ENCODE data around the gene AP5Z1.

Gene AP5Z1

GRCh38 chr7:4760952-4761351 is 14.5 kb upstream of the AP5Z1 start:
- no peaks in the 10 kb centered on the region for H3K27me3 ChIP-seq (ENCODE audit: control insufficient read depth in 1 of 2, insufficient read depth in 2 of 2, low read length in 2 of 2)
- H3K9ac ChIP-seq (ENCODE audit: low read length), result no peak overlapping the region
- no peaks in the 10 kb centered on the region for H3K9me3 ChIP-seq (ENCODE audit: low read length)
- peaks cover 22% of the 10 kb centered on the region for H3K4me1 ChIP-seq (ENCODE audit: insufficient read depth, low read length)
- H3K4me3 ChIP-seq (ENCODE audit: low read depth in 1 of 2, low read length in 2 of 2), result no peak overlapping the region
- H3K36me3 ChIP-seq (ENCODE audit: insufficient read depth, low read length), result peaks cover 68% of the 10 kb centered on the region
- no peak overlapping the region for H3K27ac ChIP-seq (ENCODE audit: low read depth, low read length)

GRCh38 chr7:4762121-4763055 is 13.0 kb upstream of the AP5Z1 start:
- Histone ChIP-seq H3K4me1 (ENCODE audit: insufficient read depth, low read length) (peaks cover 29% of the 10 kb centered on the region), H3K9me3 (ENCODE audit: low read length) (no peaks in the 10 kb centered on the region), H3K9ac (ENCODE audit: low read length) (no peak overlapping the region), H3K27ac (ENCODE audit: low read depth, low read length) (no peak overlapping the region), H3K4me3 (ENCODE audit: low read depth in 1 of 2, low read length in 2 of 2) (no peak overlapping the region), H3K27me3 (ENCODE audit: control insufficient read depth in 1 of 2, insufficient read depth in 2 of 2, low read length in 2 of 2) (no peaks in the 10 kb centered on the region), H3K36me3 (ENCODE audit: insufficient read depth, low read length) (peaks cover 57% of the 10 kb centered on the region)

- peaks cover 49% of the 10 kb centered on the region for H3K36me3 ChIP-seq (ENCODE audit: insufficient read depth, low read length)
Measured at GRCh38 chr7:4763091-4763793, 12.2 kb upstream of the AP5Z1 start.

GRCh38 chr7:4763794-4764185 is 11.6 kb upstream of the AP5Z1 start:
- Histone ChIP-seq H3K9me3 (ENCODE audit: low read length) (no peaks in the 10 kb centered on the region), H3K4me3 (ENCODE audit: low read depth in 1 of 2, low read length in 2 of 2) (no peak overlapping the region), H3K4me1 (ENCODE audit: insufficient read depth, low read length) (peaks cover 29% of the 10 kb centered on the region), H3K9ac (ENCODE audit: low read length) (no peak overlapping the region), H3K27ac (ENCODE audit: low read depth, low read length) (peak overlapping the region; percentile 97), H3K27me3 (ENCODE audit: control insufficient read depth in 1 of 2, insufficient read depth in 2 of 2, low read length in 2 of 2) (no peaks in the 10 kb centered on the region), H3K36me3 (ENCODE audit: insufficient read depth, low read length) (peaks cover 44% of the 10 kb centered on the region)

More at GRCh38 chr7:4763091-4763793, 12.2 kb upstream of the AP5Z1 start:
- H3K27me3 ChIP-seq (ENCODE audit: control insufficient read depth in 1 of 2, insufficient read depth in 2 of 2, low read length in 2 of 2), result no peaks in the 10 kb centered on the region
- H3K4me1 ChIP-seq (ENCODE audit: insufficient read depth, low read length), result peaks cover 29% of the 10 kb centered on the region
- no peaks in the 10 kb centered on the region for H3K9me3 ChIP-seq (ENCODE audit: low read length)
- no peak overlapping the region for H3K4me3 ChIP-seq (ENCODE audit: low read depth in 1 of 2, low read length in 2 of 2)
- H3K27ac ChIP-seq (ENCODE audit: low read depth, low read length), result no peak overlapping the region
- H3K9ac ChIP-seq (ENCODE audit: low read length), result no peak overlapping the region

GRCh38 chr7:4764402-4765007 is 10.9 kb upstream of the AP5Z1 start:
- H3K36me3 ChIP-seq (ENCODE audit: insufficient read depth, low read length), result peaks cover 41% of the 10 kb centered on the region

GRCh38 chr7:4765776-4766490 is 9.5 kb upstream of the AP5Z1 start:
- H3K9me3 ChIP-seq (ENCODE audit: low read length), result no peaks in the 10 kb centered on the region
- H3K4me3 ChIP-seq (ENCODE audit: low read depth in 1 of 2, low read length in 2 of 2), result peak overlapping the region in 1 of 2 donors; percentile 68
- peaks cover 35% of the 10 kb centered on the region for H3K4me1 ChIP-seq (ENCODE audit: insufficient read depth, low read length)
- H3K27ac ChIP-seq (ENCODE audit: low read depth, low read length), result peak overlapping the region; percentile 97
- peak overlapping the region; percentile 99 for H3K9ac ChIP-seq (ENCODE audit: low read length)
- H3K27me3 ChIP-seq (ENCODE audit: control insufficient read depth in 1 of 2, insufficient read depth in 2 of 2, low read length in 2 of 2), result no peaks in the 10 kb centered on the region
- peaks cover 31% of the 10 kb centered on the region for H3K36me3 ChIP-seq (ENCODE audit: insufficient read depth, low read length)

More at GRCh38 chr7:4764402-4765007, 10.9 kb upstream of the AP5Z1 start:
- H3K9ac ChIP-seq (ENCODE audit: low read length), result no peak overlapping the region
- no peaks in the 10 kb centered on the region for H3K27me3 ChIP-seq (ENCODE audit: control insufficient read depth in 1 of 2, insufficient read depth in 2 of 2, low read length in 2 of 2)
- H3K27ac ChIP-seq (ENCODE audit: low read depth, low read length), result peak overlapping the region; percentile 97
- peaks cover 29% of the 10 kb centered on the region for H3K4me1 ChIP-seq (ENCODE audit: insufficient read depth, low read length)
- peak overlapping the region in 1 of 2 donors; percentile 28 for H3K4me3 ChIP-seq (ENCODE audit: low read depth in 1 of 2, low read length in 2 of 2)
- H3K9me3 ChIP-seq (ENCODE audit: low read length), result no peaks in the 10 kb centered on the region

GRCh38 chr7:4766666-4767519 is 8.5 kb upstream of the AP5Z1 start:
- Histone ChIP-seq H3K9ac (ENCODE audit: low read length) (peak overlapping the region; percentile 99), H3K36me3 (ENCODE audit: insufficient read depth, low read length) (peaks cover 24% of the 10 kb centered on the region), H3K9me3 (ENCODE audit: low read length) (no peaks in the 10 kb centered on the region), H3K4me3 (ENCODE audit: low read depth in 1 of 2, low read length in 2 of 2) (peak overlapping the region; percentile 9 to 68), H3K27me3 (ENCODE audit: control insufficient read depth in 1 of 2, insufficient read depth in 2 of 2, low read length in 2 of 2) (no peaks in the 10 kb centered on the region), H3K4me1 (ENCODE audit: insufficient read depth, low read length) (peaks cover 38% of the 10 kb centered on the region), H3K27ac (ENCODE audit: low read depth, low read length) (peak overlapping the region; percentile 97)

GRCh38 chr7:4768597-4769569 is 6.5 kb upstream of the AP5Z1 start:
- H3K4me1 ChIP-seq (ENCODE audit: insufficient read depth, low read length), result peaks cover 44% of the 10 kb centered on the region
- H3K9me3 ChIP-seq (ENCODE audit: low read length), result no peaks in the 10 kb centered on the region
- peak overlapping the region; percentile 85 for H3K27ac ChIP-seq (ENCODE audit: low read depth, low read length)
- H3K9ac ChIP-seq (ENCODE audit: low read length), result peak overlapping the region; percentile 71
- peaks cover 8% of the 10 kb centered on the region for H3K36me3 ChIP-seq (ENCODE audit: insufficient read depth, low read length)
- H3K4me3 ChIP-seq (ENCODE audit: low read depth in 1 of 2, low read length in 2 of 2), result peak overlapping the region; percentile 52 to 68
- H3K27me3 ChIP-seq (ENCODE audit: control insufficient read depth in 1 of 2, insufficient read depth in 2 of 2, low read length in 2 of 2), result no peaks in the 10 kb centered on the region

- Histone ChIP-seq H3K9me3 (ENCODE audit: low read length) (no peaks in the 10 kb centered on the region), H3K4me1 (ENCODE audit: insufficient read depth, low read length) (peaks cover 44% of the 10 kb centered on the region), H3K27ac (ENCODE audit: low read depth, low read length) (peak overlapping the region; percentile 85), H3K4me3 (ENCODE audit: low read depth in 1 of 2, low read length in 2 of 2) (peak overlapping the region; percentile 52 to 68), H3K36me3 (ENCODE audit: insufficient read depth, low read length) (no peaks in the 10 kb centered on the region), H3K9ac (ENCODE audit: low read length) (peak overlapping the region; percentile 30), H3K27me3 (ENCODE audit: control insufficient read depth in 1 of 2, insufficient read depth in 2 of 2, low read length in 2 of 2) (no peaks in the 10 kb centered on the region)
Measured at GRCh38 chr7:4769761-4770160, 5.7 kb upstream of the AP5Z1 start.
